Left renal pelvis (tissue), 4 donors: ENCODE data around the gene PGLYRP4. TPM values are rescaled to one million over a fixed set of nuclear protein-coding genes. Genes with fewer than 3 reads are reported as not detected.

ENCODE experiments used
- DNase-seq, 4 donors: peaks; one replicate each; pipeline ENCODE4 v3.0.0-alpha.2; 2013; ENCODE audit warnings: low read depth in 4 of 4, low spot score in 3 of 4
- polyA plus RNA-seq, 4 donors: library from polyadenylated mRNA; unstranded; fragments of 120-200 nt; gene quantifications; one replicate each; pipeline ENCODE4 v1.2.1, GENCODE V29; 2013; ENCODE audit not compliant: insufficient read length in 4 of 4

PGLYRP4 gene
- polyA plus RNA-seq: not detected

GRCh38 chr1:153348511-153349362 is at the start of gene PGLYRP4:
PGLYRP4 (minus strand) TSS chr1:153348841; CDS start chr1:153347932, 909 bp downstream.
- no peak for DNase-seq

GRCh38 chr1:153397924-153398651 is 49.4 kb upstream of the PGLYRP4 start:
- DNase-seq: no peak

- DNase-seq: no peak
Measured at GRCh38 chr1:153397051-153397923, 48.6 kb upstream of the PGLYRP4 start.

GRCh38 chr1:153396461-153396860 is 47.8 kb upstream of the PGLYRP4 start:
- no peak for DNase-seq

GRCh38 chr1:153395776-153396175 is 47.1 kb upstream of the PGLYRP4 start:
- DNase-seq: no peak

GRCh38 chr1:153395136-153395685 is 46.6 kb upstream of the PGLYRP4 start:
- DNase-seq: no peak

- DNase-seq: no peak
Measured at GRCh38 chr1:153394391-153394790, 45.8 kb upstream of the PGLYRP4 start.

- DNase-seq: no peak
Measured at GRCh38 chr1:153393926-153394325, 45.3 kb upstream of the PGLYRP4 start.

- no peak for DNase-seq
Measured at GRCh38 chr1:153392822-153393221, 44.2 kb upstream of the PGLYRP4 start.

GRCh38 chr1:153392258-153392657 is 43.6 kb upstream of the PGLYRP4 start:
- DNase-seq: no peak

- no peak for DNase-seq
Measured at GRCh38 chr1:153390938-153391710, 42.5 kb upstream of the PGLYRP4 start, which contains the start of gene S100A8. S100A8 (minus strand) TSS chr1:153391073; CDS start chr1:153390535, 538 bp downstream.

- DNase-seq: no peak
Measured at GRCh38 chr1:153389973-153390879, 41.6 kb upstream of the PGLYRP4 start.

GRCh38 chr1:153389401-153389800 is 40.8 kb upstream of the PGLYRP4 start:
- DNase-seq: no peak

- no peak for DNase-seq
Measured at GRCh38 chr1:153387785-153388184, 39.1 kb upstream of the PGLYRP4 start.

- DNase-seq: no peak
Measured at GRCh38 chr1:153387001-153387400, 38.4 kb upstream of the PGLYRP4 start.

- DNase-seq: no peak
Measured at GRCh38 chr1:153386500-153386901, 37.9 kb upstream of the PGLYRP4 start.

- DNase-seq: no peak
Measured at GRCh38 chr1:153384958-153385580, 36.4 kb upstream of the PGLYRP4 start.

GRCh38 chr1:153380711-153381110 is 32.1 kb upstream of the PGLYRP4 start:
- no peak for DNase-seq
